HUES64 (cell line): ENCODE results near the gene COPS8.

Experiments
- H3K27ac ChIP-seq: 2 replicates; pipeline ENCODE4 v1.7.0; 2013; ENCODE audit warnings: low read depth, low read length, inconsistent platforms
- H3K27me3 ChIP-seq: 2 replicates; pipeline ENCODE4 v1.6.1; 2013; ENCODE audit warnings: mild to moderate bottlenecking, low read length; ENCODE audit not compliant: insufficient read depth
- H3K36me3 ChIP-seq: 2 replicates; pipeline ENCODE4 v1.6.1; 2013; ENCODE audit warnings: mild to moderate bottlenecking, low read length; ENCODE audit not compliant: insufficient read depth
- H3K4me1 ChIP-seq: 2 replicates; pipeline ENCODE4 v1.6.1; 2013; ENCODE audit warnings: mild to moderate bottlenecking, low read length, moderate library complexity; ENCODE audit not compliant: insufficient read depth
- H3K4me3 ChIP-seq: 2 replicates; pipeline ENCODE4 v1.5.1; 2013; ENCODE audit warnings: mild to moderate bottlenecking, low read length, moderate library complexity
- H3K9ac ChIP-seq: 2 replicates; pipeline ENCODE4 v1.6.1; 2013; ENCODE audit warnings: mild to moderate bottlenecking, low read depth, low read length
- H3K9me3 ChIP-seq: 2 replicates; pipeline ENCODE4 v1.6.1; 2013; ENCODE audit warnings: low read depth, low read length; ENCODE audit not compliant: insufficient read depth
- WGBS: fragments of 150-250, 120-280 bp; methylation state at CpG from one replicate; pipeline ENCODE4 v1.1.7; 2013; ENCODE audit warnings: missing lambda C conversion rate; 5-methylcytosine and 5-hydroxymethylcytosine counted together

Gene COPS8

DNA sequence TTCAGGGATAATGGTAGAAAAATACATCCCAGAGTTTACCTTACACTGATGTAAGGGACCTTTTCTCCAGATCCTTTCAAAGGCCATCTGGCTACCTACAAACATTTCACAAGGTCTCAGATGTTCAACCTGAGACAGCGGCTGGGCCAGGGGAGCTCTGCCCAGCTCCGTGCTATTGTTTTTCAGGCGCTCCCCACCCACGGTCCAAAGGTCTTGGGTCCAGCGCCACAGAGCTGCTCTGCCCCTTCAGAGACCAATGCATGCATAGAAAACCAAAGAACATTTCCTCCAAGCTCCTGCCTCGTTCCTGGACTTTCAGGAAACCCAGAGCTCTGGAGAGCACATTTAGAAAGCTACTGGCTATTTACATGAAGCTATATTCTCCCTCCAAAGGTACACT, 40.3 kb downstream of the COPS8 start:
- H3K9me3 ChIP-seq = 0 out of 2 replicates have a peak, but pooled peaks cover 5% of the 10 kb centered on the region
- H3K9ac ChIP-seq = no peak overlapping the region
- H3K4me3 ChIP-seq = no peak overlapping the region
- H3K27me3 ChIP-seq = no peaks in the 10 kb centered on the region
- no peaks in the 10 kb centered on the region for H3K36me3 ChIP-seq
- no peak overlapping the region for H3K27ac ChIP-seq
- 82% methylated on average over 6 of the region's 6 CpGs for whole genome bisulfite sequencing
- peaks cover 8% of the 10 kb centered on the region; the same call in 1 of the 2 replicates for H3K4me1 ChIP-seq

DNA sequence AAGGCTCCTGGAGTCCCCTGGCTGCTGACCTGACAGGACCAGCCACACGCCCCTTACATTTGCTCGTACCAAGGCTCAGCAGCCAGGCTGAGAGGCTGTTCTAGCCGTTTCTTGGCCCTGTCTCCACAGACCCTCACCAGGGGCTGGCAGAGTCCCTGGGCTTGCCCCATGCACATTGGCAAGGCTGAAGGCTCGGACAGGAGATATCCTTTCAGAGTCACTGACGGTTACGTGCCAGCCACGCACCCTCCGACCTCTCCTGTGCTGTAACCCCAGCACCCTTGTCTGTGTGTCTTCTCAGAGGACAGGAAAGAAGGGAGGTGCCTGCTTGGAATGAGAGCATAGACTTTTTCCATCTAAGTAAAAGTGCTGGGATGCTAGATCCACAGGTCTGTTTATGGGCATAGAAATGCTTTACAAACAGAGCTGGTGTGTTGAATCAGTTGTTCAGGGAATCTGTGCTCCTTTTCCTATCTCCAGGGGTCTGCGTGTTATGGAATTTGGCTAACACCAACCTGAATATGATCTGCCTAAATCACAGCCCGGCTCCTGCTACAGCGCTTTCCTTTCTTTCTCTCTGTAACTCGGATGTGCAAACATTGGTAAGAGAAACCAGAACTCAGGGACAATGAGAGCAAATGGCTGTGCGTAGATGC, 41.0 kb downstream of the COPS8 start:
- Histone ChIP-seq H3K9me3 (0 out of 2 replicates have a peak, but pooled peaks cover 5% of the 10 kb centered on the region), H3K27ac (no peak overlapping the region), H3K4me1 (peaks cover 8% of the 10 kb centered on the region; the same call in 1 of the 2 replicates), H3K27me3 (no peaks in the 10 kb centered on the region), H3K4me3 (no peak overlapping the region), H3K36me3 (no peaks in the 10 kb centered on the region), H3K9ac (no peak overlapping the region)
- 93% methylated on average over 13 of the region's 13 CpGs for WGBS

DNA sequence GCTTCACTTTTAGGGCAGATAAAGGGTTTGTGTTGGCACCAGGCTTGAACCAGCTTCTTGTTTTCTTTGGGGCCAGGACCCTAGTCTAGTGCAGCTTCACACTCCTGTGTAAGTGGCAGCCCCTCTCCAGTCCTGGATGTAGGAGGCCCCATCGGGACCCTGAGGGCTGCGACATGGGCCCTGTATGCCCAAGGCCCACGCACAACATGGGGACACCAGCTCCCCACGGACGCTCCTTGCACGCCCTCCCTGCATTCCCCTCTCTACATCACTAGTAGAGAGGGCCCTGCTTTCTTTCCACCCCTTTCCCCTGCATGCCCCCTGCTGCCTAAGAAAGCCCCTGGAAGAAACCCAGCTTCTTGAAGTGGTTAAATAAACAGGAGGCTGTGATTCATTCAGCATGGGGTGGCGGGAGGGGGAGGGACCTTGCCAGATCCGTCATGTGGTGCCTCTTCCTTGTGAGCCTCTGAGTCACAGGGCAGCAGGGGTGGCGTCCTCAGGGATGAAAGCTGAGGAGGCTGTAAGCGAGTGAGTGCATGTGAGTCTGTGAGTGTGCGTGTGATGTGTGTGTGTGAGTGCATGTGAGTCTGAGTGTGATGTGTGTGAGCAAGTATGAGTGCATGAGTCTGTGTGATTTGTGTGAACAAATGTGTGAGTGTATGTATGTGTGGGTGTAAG, 42.5 kb downstream of the COPS8 start:
- H3K27me3 ChIP-seq = no peaks in the 10 kb centered on the region
- WGBS = 37% methylated on average over 11 of the region's 11 CpGs
- H3K9ac ChIP-seq = no peak overlapping the region

DNA sequence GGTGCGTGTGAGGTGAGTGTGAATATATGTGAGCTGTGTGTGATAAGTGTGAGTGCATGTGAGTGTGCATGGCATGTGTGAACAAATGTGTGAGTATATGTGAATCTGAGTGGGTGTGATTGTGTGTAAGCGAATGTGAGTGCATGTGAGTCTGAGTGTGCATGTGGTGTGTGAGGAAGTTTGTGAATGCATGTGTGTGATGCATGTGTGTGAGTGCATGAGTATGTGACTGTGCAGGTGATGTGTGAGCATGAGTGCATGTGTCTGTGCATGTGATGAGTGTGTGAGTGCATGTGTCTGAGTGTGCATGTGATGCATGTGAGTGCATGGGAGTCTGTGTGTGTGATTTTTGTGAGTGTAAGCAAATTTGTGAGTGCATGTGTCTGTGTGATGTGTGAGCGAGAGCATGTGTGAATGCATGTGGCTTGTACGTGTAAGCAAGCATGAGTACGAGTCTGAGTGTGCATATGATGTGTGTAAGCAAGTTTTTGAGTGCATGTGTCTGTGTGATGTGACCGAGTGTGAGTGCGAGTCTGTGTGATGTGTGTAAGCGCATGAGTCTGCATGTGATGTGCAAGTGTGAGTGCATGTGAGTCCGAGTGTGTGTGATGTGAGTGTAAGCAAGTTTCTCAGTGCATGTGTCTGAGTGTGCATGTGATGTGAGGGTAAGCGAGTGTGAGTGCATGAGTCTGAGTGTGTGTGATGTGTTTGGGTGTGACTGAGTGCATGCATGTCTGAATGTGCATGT, 43.3 kb downstream of the COPS8 start:
- H3K27me3 ChIP-seq = no peaks in the 10 kb centered on the region
- peaks cover 8% of the 10 kb centered on the region; the same call in 1 of the 2 replicates for H3K4me1 ChIP-seq
- H3K27ac ChIP-seq = no peak overlapping the region
- H3K9me3 ChIP-seq = no peaks in the 10 kb centered on the region
- H3K4me3 ChIP-seq = no peak overlapping the region
- WGBS = 90% methylated on average over 10 of the region's 10 CpGs
- H3K36me3 ChIP-seq = no peaks in the 10 kb centered on the region
- H3K9ac ChIP-seq = no peak overlapping the region

More for the DNA sequence above, 42.5 kb downstream of the COPS8 start:
- Histone ChIP-seq H3K4me3 (no peak overlapping the region), H3K27ac (peak overlapping the region; percentile 51), H3K4me1 (peaks cover 8% of the 10 kb centered on the region; the same call in 1 of the 2 replicates), H3K36me3 (no peaks in the 10 kb centered on the region), H3K9me3 (no peaks in the 10 kb centered on the region)

DNA sequence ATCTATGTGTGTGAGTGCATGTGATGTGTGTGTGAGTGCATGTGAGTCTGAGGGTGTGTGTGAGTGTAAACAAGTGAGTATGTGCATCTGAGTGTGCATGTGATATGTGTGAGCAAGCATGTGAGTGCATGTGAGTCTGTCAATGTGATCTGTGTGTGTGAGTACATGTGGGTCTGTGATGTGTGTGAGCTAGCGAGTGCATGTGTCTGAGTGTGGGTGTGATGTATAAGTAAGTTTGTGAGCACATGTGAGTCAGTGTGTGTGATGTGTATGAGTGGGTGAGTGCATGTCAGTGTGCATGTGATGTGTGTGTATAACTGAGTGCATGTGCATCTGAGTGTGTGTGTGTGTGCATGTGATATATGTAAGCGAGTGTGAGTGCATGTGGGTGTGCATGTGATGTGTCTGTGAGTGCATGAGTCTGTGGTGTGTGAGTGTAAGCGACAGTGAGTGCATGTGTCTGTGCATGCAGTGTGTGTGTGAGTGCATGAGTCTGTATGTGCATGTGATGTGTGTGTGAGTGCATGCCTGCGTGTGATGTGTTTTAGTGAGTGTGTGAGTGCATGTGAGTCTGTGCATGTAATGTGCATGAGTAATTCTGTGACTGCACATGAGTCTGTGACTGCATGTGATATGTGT, 44.1 kb downstream of the COPS8 start:
- Histone ChIP-seq H3K27me3 (no peaks in the 10 kb centered on the region), H3K36me3 (no peaks in the 10 kb centered on the region), H3K4me1 (peaks cover 8% of the 10 kb centered on the region; the same call in 1 of the 2 replicates), H3K4me3 (no peak overlapping the region), H3K27ac (no peak overlapping the region), H3K9ac (no peak overlapping the region), H3K9me3 (no peaks in the 10 kb centered on the region)
- 94% methylated on average over 4 of the region's 4 CpGs for WGBS

DNA sequence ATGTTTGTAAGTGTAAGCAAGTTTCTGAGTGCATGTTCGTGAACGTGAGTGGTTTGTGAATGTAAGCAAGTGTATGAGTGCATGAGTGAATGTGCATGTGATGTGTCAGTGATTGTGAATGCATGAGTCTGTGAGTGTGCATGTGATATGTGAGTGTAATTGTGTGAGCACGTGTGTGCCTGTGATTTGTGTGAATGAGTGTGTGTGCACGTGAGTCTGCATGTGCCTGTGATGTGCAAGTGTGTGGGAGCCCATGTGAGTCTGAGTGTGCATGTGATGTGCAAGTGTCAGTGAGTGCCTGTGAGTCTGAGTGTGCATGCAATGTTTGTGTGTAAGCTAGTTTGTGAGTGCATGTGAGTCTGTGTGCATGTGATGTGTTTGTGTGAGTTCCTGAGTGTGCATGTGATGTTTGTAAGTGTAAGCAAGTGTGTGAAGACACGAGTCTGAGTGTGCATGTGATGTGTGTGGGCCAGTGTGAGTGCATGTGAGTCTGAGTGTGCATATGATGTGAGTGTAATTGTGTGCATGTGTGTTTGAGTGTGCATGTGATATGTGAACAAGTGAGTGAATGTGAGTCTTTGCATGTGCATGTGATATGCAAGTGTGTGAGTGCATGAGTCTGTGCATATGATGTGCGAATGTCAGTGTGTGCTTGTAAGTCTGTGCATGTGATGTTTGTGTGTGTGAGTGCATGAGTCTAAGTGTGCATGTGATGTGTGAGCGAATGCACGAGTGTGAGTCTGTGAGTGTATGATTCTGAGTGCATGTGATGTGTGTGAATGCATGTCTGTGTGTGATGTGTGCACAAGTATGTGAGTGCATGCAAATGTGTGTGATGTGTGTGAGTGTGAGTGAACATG, 45.1 kb downstream of the COPS8 start:
- Histone ChIP-seq H3K36me3 (no peaks in the 10 kb centered on the region), H3K27me3 (no peaks in the 10 kb centered on the region), H3K9ac (no peak overlapping the region), H3K27ac (no peak overlapping the region), H3K4me1 (peaks cover 8% of the 10 kb centered on the region; the same call in 1 of the 2 replicates), H3K4me3 (no peak overlapping the region), H3K9me3 (no peaks in the 10 kb centered on the region)
- 93% methylated on average over 8 of the region's 8 CpGs for WGBS

DNA sequence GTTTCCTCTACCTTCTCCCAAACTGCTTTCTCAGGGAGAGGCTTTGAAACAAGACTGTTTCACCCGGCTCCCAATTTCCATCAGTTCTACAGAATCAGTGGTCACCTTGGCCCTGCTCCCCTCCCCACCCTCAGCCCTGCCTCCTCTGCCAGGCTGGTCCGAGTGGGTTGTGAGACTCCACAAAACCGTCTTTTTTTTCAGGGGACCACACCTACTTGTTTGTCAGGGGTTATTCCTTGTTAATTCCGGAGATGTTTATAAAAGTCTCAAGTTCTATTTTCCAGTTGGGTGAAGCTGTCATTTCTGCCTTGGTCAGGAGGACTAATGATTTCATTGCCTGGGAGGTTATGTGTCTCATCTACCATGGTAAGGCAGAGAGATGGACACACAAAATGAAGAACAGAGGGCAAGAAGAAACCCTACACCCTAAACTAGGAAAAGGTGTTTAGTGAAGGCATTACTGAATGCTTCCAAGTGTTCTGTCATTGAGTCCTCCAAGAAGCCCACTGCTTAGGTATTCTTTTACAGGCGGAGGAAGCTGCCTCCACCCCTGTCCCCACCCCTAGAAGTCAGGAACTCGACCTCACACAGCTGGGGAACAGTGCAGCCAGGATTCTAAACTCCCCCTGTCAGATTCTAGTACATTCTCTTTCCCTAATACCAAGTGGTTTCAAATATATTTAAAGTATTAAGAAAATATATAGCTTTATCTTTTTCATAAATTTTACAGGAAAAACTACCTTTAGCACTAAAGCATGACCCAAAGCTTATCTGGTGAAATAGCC, 46.3 kb downstream of the COPS8 start:
- Histone ChIP-seq H3K36me3 (no peaks in the 10 kb centered on the region), H3K9ac (no peak overlapping the region), H3K4me3 (no peak overlapping the region), H3K27ac (no peak overlapping the region), H3K4me1 (peaks cover 8% of the 10 kb centered on the region; the same call in 1 of the 2 replicates), H3K9me3 (no peaks in the 10 kb centered on the region), H3K27me3 (no peaks in the 10 kb centered on the region)
- 88% methylated on average over 6 of the region's 6 CpGs for WGBS

DNA sequence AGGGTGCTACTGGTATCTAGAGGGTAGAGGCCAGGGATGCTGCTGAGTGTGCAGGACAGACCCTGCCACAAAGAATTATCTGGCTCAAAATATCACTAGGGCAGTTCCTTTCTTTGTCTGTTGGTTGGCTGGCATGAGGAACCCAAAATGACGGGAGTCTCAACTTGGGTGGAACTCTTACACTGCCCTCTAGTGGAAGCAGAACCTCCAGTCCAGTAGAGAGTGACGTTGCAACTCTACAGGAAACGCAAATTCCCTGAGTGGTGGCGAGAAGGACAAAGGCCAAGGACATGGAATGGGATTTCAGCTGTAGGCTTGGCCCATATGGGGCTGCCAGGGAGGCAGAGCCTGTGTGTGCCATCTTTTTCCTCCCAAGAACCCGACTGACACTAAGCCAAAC, 47.1 kb downstream of the COPS8 start:
- Histone ChIP-seq H3K9me3 (no peaks in the 10 kb centered on the region), H3K4me1 (peaks cover 8% of the 10 kb centered on the region; the same call in 1 of the 2 replicates), H3K36me3 (no peaks in the 10 kb centered on the region), H3K9ac (no peak overlapping the region), H3K27me3 (no peaks in the 10 kb centered on the region), H3K27ac (no peak overlapping the region), H3K4me3 (no peak overlapping the region)
- WGBS = 64% methylated on average over 5 of the region's 5 CpGs

DNA sequence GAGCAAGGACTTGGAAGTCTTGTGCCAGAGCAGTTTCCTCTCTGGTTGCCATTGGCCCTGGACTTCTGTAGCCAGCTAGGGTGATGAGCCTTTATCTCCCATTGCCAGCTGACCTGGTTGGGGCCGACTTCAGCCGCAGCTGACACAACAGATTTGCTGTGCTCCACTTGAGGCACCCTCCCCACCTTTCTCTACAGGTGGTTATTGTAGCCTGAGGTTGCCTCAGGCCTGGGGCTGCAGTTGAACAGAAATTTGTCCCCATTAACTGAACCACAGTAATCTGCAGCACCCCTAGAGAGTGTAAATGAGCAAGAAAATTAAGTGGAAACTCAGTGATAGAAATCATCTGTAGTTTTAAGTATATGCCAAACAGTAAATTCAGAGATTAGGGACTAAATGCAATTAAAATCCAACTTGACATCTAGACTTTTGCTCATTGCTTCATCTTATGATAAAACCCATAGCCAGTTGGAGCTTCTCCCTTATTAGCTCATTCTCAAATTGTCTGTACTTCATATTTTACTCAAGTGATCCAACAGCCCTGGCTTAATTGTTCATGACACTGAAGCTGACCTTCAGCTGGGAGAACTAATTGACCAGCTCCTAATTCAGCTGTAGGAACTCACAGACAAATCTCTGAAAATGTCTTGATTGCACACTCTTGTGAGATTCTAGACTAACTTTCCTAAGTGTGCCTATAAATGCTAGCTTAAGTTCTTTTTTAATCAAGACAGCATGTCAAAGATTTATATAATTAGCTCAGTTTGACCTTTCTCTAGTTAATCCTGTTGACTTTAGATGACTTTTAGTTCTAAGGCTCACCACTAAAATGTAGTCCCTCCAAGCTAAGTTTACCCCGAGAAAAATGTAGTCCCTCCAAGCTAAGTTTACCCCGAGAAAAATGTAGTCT, 48.9 kb downstream of the COPS8 start:
- no peak overlapping the region for H3K27ac ChIP-seq
- H3K4me1 ChIP-seq = no peaks in the 10 kb centered on the region
- H3K9me3 ChIP-seq = no peaks in the 10 kb centered on the region
- 75% methylated on average over 4 of the region's 4 CpGs for WGBS
- no peaks in the 10 kb centered on the region for H3K36me3 ChIP-seq
- no peak overlapping the region for H3K4me3 ChIP-seq
- no peaks in the 10 kb centered on the region for H3K27me3 ChIP-seq
- H3K9ac ChIP-seq = no peak overlapping the region
